H9 (cell line): ENCODE results near the gene CPNE5. TPM values are rescaled to one million over a fixed set of nuclear protein-coding genes. Genes with fewer than 3 reads are reported as not detected.

ENCODE experiments used
- DNase-seq: peaks from one replicate; pipeline ENCODE4 v3.0.0-alpha.2; 2017
- H2AFZ ChIP-seq: one replicate; pipeline ENCODE4 v1.6.1; 2013; ENCODE audit warnings: mild to moderate bottlenecking, low read length, control low read depth, moderate library complexity
- H2AK5ac ChIP-seq: 2 replicates; pipeline ENCODE4 v1.6.1; 2013; ENCODE audit warnings: low read length, control low read depth, mixed read lengths; ENCODE audit not compliant: insufficient read length
- H2BK120ac ChIP-seq: one replicate; pipeline ENCODE4 v1.6.1; 2013; ENCODE audit warnings: low read depth, mild to moderate bottlenecking, low read length, control low read depth, inconsistent platforms; ENCODE audit not compliant: poor library complexity, severe bottlenecking
- H2BK12ac ChIP-seq: 2 replicates; pipeline ENCODE4 v1.6.1; 2013; ENCODE audit warnings: low read length, control low read depth, mixed read lengths, low read depth; ENCODE audit not compliant: insufficient read length
- H2BK15ac ChIP-seq: 2 replicates; pipeline ENCODE4 v1.6.1; 2013; ENCODE audit warnings: low read depth, low read length, control low read depth
- H2BK20ac ChIP-seq: one replicate; pipeline ENCODE4 v1.6.1; 2013; ENCODE audit warnings: low read depth, mild to moderate bottlenecking, low read length, control low read depth, inconsistent platforms; ENCODE audit not compliant: poor library complexity, severe bottlenecking
- H2BK5ac ChIP-seq: 2 replicates; pipeline ENCODE4 v1.6.1; 2013; ENCODE audit warnings: low read length, control low read depth, mixed read lengths; ENCODE audit not compliant: insufficient read length
- H3K14ac ChIP-seq: 2 replicates; pipeline ENCODE4 v1.6.1; 2013; ENCODE audit warnings: low read length, control low read depth; ENCODE audit not compliant: insufficient read depth
- H3K18ac ChIP-seq: 2 replicates; pipeline ENCODE4 v1.6.1; 2013; ENCODE audit warnings: low read depth, mild to moderate bottlenecking, mixed read lengths, low read length, control low read depth; ENCODE audit not compliant: insufficient read length
- H3K23ac ChIP-seq: 2 replicates; pipeline ENCODE4 v1.6.1; 2013; ENCODE audit warnings: low read length, control low read depth, mixed read lengths, low read depth; ENCODE audit not compliant: insufficient read length
- H3K23me2 ChIP-seq: 2 replicates; pipeline ENCODE4 v1.6.1; 2013; ENCODE audit warnings: low read depth, mild to moderate bottlenecking, mixed read lengths, low read length, control low read depth; ENCODE audit not compliant: insufficient read length, poor library complexity, severe bottlenecking
- H3K27ac ChIP-seq: 2 replicates; pipeline ENCODE4 v1.5.1; 2013; ENCODE audit warnings: low read length, control low read depth, mixed read lengths, low read depth; ENCODE audit not compliant: insufficient read length
- H3K27me3 ChIP-seq: 2 replicates; pipeline ENCODE4 v1.6.1; 2013; ENCODE audit warnings: low read length, control low read depth, inconsistent platforms; ENCODE audit not compliant: insufficient read depth
- H3K4ac ChIP-seq: 2 replicates; pipeline ENCODE4 v1.6.1; 2013; ENCODE audit warnings: low read depth, mild to moderate bottlenecking, control low read depth, inconsistent platforms, low read length, moderate library complexity
- H3K4me1 ChIP-seq: 2 replicates; pipeline ENCODE4 v1.6.1; 2013; ENCODE audit warnings: low read length, control low read depth, inconsistent platforms; ENCODE audit not compliant: insufficient read depth
- H3K4me2 ChIP-seq: 2 replicates; pipeline ENCODE4 v1.6.1; 2013; ENCODE audit warnings: low read length, control low read depth, mixed read lengths; ENCODE audit not compliant: insufficient read length, insufficient read depth
- H3K56ac ChIP-seq: 2 replicates; pipeline ENCODE4 v1.6.1; 2013; ENCODE audit warnings: low read depth, mild to moderate bottlenecking, mixed read lengths, low read length, control low read depth; ENCODE audit not compliant: insufficient read length
- H3K79me1 ChIP-seq: 2 replicates; pipeline ENCODE4 v1.6.1; 2013; ENCODE audit warnings: low read depth, mild to moderate bottlenecking, moderate library complexity, low read length, control low read depth, inconsistent platforms; ENCODE audit not compliant: insufficient read depth, poor library complexity, severe bottlenecking
- H3K79me2 ChIP-seq: 2 replicates; pipeline ENCODE4 v1.6.1; 2013; ENCODE audit warnings: low read length, control low read depth, inconsistent platforms; ENCODE audit not compliant: insufficient read depth
- H3K9ac ChIP-seq: 2 replicates; pipeline ENCODE4 v1.6.1; 2013; ENCODE audit warnings: low read length, control low read depth, mixed read lengths; ENCODE audit not compliant: insufficient read length; ENCODE audit errors: extremely low read depth
- H3K9me3 ChIP-seq: one replicate; pipeline ENCODE4 v1.6.1; 2013; ENCODE audit warnings: low read depth, low read length, inconsistent platforms; ENCODE audit not compliant: control insufficient read depth
- H3T11ph ChIP-seq: one replicate; pipeline ENCODE4 v1.6.1; 2013; ENCODE audit warnings: mild to moderate bottlenecking, low read length, control low read depth, inconsistent platforms
- H4K20me1 ChIP-seq: one replicate; pipeline ENCODE4 v1.6.1; 2013; ENCODE audit not compliant: control insufficient read depth, insufficient read length, insufficient read depth
- H4K5ac ChIP-seq: 2 replicates; pipeline ENCODE4 v1.6.1; 2013; ENCODE audit warnings: low read depth, mild to moderate bottlenecking, mixed read lengths, low read length, control low read depth; ENCODE audit not compliant: insufficient read length
- H4K8ac ChIP-seq: replicated peaks from 2 replicates; pipeline ENCODE4 v1.6.1; 2013; ENCODE audit warnings: low read length, control low read depth, mixed read lengths, low read depth; ENCODE audit not compliant: insufficient read length
- H4K91ac ChIP-seq: 2 replicates; pipeline ENCODE4 v1.6.1; 2013; ENCODE audit warnings: low read depth, mild to moderate bottlenecking, moderate library complexity, mixed read lengths, low read length, control low read depth; ENCODE audit not compliant: insufficient read length
- H3K27ac Mint-ChIP-seq, 3 experiments: 2 replicates in 2 of 3; 3 replicates in 1 of 3; pipeline ENCODE4 v1.8.0; 2020 to 2021; ENCODE audit warnings: mixed read lengths in 3 of 3, mild to moderate bottlenecking in 1 of 3, moderate library complexity in 1 of 3
- H3K27me3 Mint-ChIP-seq: 2 replicates; pipeline ENCODE4 v1.8.0; 2021; ENCODE audit warnings: low read depth, mild to moderate bottlenecking, moderate library complexity, mixed read lengths
- H3K36me3 Mint-ChIP-seq, 3 experiments: 2 replicates in 2 of 3; 3 replicates in 1 of 3; pipeline ENCODE4 v1.8.0; 2020 to 2021; ENCODE audit warnings: low read depth in 3 of 3, mixed read lengths in 3 of 3; ENCODE audit not compliant: insufficient read depth in 1 of 3
- H3K4me1 Mint-ChIP-seq, 2 experiments: 2 replicates each; pipeline ENCODE4 v1.8.0; 2020; ENCODE audit warnings: mixed read lengths in 2 of 2
- H3K4me3 Mint-ChIP-seq, 2 experiments: 2 replicates in 1 of 2; 3 replicates in 1 of 2; pipeline ENCODE4 v1.8.0; 2020 to 2021; ENCODE audit warnings: mild to moderate bottlenecking in 2 of 2, mixed read lengths in 2 of 2, moderate library complexity in 1 of 2
- H3K9me3 Mint-ChIP-seq, 2 experiments: 2 replicates in 1 of 2; 3 replicates in 1 of 2; pipeline ENCODE4 v1.8.0; 2020; ENCODE audit warnings: mild to moderate bottlenecking in 2 of 2, mixed read lengths in 2 of 2, moderate library complexity in 1 of 2
- WGBS: extraction: QIAGEN DNeasy Blood & Tissue Kit; methylation state at CpG from one replicate; pipeline ENCODE4 v1.1.7; 2013; ENCODE audit warnings: missing lambda C conversion rate, low lambda C conversion rate, mixed read lengths; ENCODE audit not compliant: insufficient read length; ENCODE audit errors: extremely low coverage; 5-methylcytosine and 5-hydroxymethylcytosine counted together
- total RNA-seq: library from RNA; stranded (reverse); gene quantifications from 2 replicates; pipeline ENCODE4 v1.2.1, GENCODE V29; 2021
- TF ChIP-seq, protein P1 (sequence below): fragments of 200-600 bp; sonication (generic); conservative IDR thresholded peaks from 3 replicates; pipeline ENCODE4 v1.8.0; 2021; ENCODE audit warnings: antibody characterized with exemption, mild to moderate bottlenecking

Gene CPNE5
- total RNA-seq, 1 experiment from 2014 or later, result 0.52 TPM

- Histone ChIP-seq H3K56ac (no peak overlapping the region), H3T11ph (no peak overlapping the region), H3K9me3 (no peaks in the 10 kb centered on the region), H3K9ac (no peak overlapping the region), H4K8ac (no peak overlapping the region), H2BK12ac (no peak overlapping the region), H3K23me2 (no peaks in the 10 kb centered on the region), H3K23ac (no peak overlapping the region), H3K18ac (no peak overlapping the region), H4K5ac (no peak overlapping the region), H3K4ac (no peak overlapping the region), H2AK5ac (no peak overlapping the region), H3K79me1 (no peaks in the 10 kb centered on the region), H4K91ac (no peak overlapping the region), H3K27ac (no peak overlapping the region), H4K20me1 (no peaks in the 10 kb centered on the region), H2BK5ac (no peak overlapping the region), H3K27me3 (no peaks in the 10 kb centered on the region), H3K4me2 (no peak overlapping the region), H3K14ac (no peak overlapping the region), H2BK120ac (no peak overlapping the region), H2BK20ac (no peak overlapping the region), H2BK15ac (no peak overlapping the region), H2AFZ (no peak overlapping the region), H3K4me1 (no peaks in the 10 kb centered on the region), H3K79me2 (no peaks in the 10 kb centered on the region)
- no peak overlapping the region for H3K4me3 Mint-ChIP-seq
- H3K9me3 Mint-ChIP-seq, result peaks cover 3 to 4% of the 10 kb centered on the region in 2 experiments
- 0 out of 7 replicates have a peak overlapping the region, but pooled peaks of 1 of the 3 experiments have one; percentile 14 for H3K27ac Mint-ChIP-seq
- H3K27me3 Mint-ChIP-seq, result peaks cover 8% of the 10 kb centered on the region; the same call in 1 of the 2 replicates
- 0 out of 7 replicates have a peak, but pooled peaks cover 0 to 3% (median 0%) of the 10 kb centered on the region in 3 experiments for H3K36me3 Mint-ChIP-seq
- TF ChIP-seq, protein P1, sequence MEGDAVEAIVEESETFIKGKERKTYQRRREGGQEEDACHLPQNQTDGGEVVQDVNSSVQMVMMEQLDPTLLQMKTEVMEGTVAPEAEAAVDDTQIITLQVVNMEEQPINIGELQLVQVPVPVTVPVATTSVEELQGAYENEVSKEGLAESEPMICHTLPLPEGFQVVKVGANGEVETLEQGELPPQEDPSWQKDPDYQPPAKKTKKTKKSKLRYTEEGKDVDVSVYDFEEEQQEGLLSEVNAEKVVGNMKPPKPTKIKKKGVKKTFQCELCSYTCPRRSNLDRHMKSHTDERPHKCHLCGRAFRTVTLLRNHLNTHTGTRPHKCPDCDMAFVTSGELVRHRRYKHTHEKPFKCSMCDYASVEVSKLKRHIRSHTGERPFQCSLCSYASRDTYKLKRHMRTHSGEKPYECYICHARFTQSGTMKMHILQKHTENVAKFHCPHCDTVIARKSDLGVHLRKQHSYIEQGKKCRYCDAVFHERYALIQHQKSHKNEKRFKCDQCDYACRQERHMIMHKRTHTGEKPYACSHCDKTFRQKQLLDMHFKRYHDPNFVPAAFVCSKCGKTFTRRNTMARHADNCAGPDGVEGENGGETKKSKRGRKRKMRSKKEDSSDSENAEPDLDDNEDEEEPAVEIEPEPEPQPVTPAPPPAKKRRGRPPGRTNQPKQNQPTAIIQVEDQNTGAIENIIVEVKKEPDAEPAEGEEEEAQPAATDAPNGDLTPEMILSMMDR, result no peak
- no CpG with 5 or more reads among the region's 14 CpGs for WGBS
- no peak for DNase-seq
- H3K4me1 Mint-ChIP-seq, result peaks cover 6 to 7% of the 10 kb centered on the region in 2 experiments
These were observed 93.0 kb downstream of the CPNE5 start for GRCh38 chr6:36746251-36746650.
